Measurements from ENCODE around the gene ANKS6. TPM values are rescaled to one million over a fixed set of nuclear protein-coding genes. Genes with fewer than 3 reads are reported as not detected.

Gene ANKS6
- total and polyA plus RNA-seq, 7 donors: 2.5 to 6.2 (median 4.7) TPM

DNA sequence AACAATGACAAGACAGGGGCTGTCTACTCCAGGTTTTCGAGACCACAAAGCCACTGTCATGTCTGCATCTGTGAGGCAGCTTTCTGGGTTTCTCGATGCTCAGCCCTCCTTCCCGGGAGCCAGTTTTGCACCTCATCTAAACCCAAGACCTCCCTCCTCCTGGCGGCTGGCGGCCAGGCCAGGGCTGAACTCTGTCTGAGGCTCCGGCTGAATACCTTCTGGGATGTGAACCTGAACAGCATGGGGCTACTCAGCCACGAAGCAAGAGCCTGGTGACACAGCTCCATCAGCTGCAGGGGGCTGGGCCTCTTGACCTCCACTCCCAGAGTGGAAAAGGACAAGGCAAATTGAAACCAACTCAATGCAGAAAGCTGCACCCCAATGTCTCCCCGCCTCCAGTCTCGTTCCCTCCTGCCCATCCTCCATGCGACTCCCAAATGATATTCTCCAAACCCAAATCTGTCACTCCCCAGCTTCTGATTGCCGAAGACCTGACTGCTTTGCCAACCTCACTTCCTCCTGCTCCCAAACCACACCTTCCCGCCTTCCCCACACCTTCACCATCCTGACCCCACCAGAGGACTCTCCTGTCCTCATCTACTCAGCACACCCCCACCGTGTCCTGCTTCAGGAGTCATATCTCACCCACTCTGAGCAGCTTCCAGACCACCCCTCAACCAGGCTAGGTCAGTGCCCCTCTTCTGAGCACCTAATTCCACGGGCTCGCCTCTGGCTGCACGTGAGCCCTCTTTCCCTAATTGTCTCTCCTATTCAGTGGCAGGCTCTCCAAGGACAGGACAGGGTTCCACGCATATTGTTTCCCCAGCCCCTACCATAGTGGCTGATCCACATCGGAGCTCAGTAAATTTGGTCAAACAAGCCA lies 4.5 kb downstream of the ANKS6 start:
- 83 to 88% (median 86%) methylated on average over 18 of the region's 18 CpGs for WGBS, 3 donors
- H3K27ac ChIP-seq: no peak overlapping the region
- intact Hi-C loops (cut with DNase I): no loop called here

DNA sequence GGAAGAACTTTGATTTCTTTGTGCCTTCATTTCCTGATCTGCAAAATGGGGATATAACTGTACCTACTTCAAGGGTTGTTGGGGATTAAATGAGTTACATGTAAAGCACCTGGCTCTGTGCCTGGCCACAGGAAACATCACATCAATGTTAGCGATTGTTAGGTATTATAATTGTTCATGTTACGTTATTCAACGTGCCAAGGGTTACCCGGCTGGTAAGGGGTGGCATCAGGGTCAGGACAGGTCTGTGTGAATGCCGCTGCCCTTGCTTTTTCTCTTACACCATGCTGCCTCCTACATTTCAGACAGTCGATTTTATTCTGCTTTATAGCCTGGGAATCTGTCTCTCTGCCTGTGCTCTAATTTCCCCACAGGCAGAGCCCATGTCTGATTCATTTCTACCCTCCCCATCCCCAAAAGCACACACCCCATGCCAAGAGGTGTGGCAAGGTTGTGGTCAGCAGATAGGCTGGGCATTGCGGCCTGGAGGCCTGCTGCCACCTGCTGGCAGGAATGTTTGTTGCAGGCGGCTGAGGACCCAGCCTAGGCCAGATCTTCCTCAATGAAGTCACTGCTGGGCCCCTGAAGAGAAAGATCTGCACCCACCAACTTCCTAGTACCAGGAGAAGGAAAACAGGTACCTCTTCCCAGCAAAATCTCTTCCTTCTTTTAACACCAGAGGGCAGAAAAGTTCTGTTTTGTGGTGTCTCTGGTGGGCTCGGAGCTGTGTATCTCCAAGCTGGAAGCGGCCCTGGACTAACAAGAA lies 5.3 kb downstream of the ANKS6 start:
- peak; percentile 88 to 93 for DNase-seq
- intact Hi-C loops (cut with DNase I): no loop called here
- H3K4me1 ChIP-seq: peaks cover 11% of the 10 kb centered on the region

More for the DNA sequence above, 4.5 kb downstream of the ANKS6 start:
- no peak overlapping the region for H3K4me3 ChIP-seq
- H3K27me3 ChIP-seq (ENCODE audit: insufficient read depth in 3 of 3, low read length in 2 of 3): no peaks in the 10 kb centered on the region
- no peak for TF ChIP-seq CTCF (IDR thresholded peaks at IDR 0.05)
- no peak for DNase-seq
- no peaks in the 10 kb centered on the region for H3K9me3 ChIP-seq
- H3K4me1 ChIP-seq: peaks cover 11% of the 10 kb centered on the region
- no peak for ATAC-seq
- peaks cover 0 to 16% of the 10 kb centered on the region in 2 donors for H3K36me3 ChIP-seq (ENCODE audit: insufficient read depth in 1 of 2, low read depth in 1 of 2)

GRCh38 chr9:98790134-98790841 lies 6.1 kb downstream of the ANKS6 start:
- TF ChIP-seq CTCF (IDR thresholded peaks at IDR 0.05): no peak
- Histone ChIP-seq H3K4me1 (peaks cover 7% of the 10 kb centered on the region), H3K27ac (no peak overlapping the region), H3K4me3 (no peak overlapping the region), H3K9me3 (no peaks in the 10 kb centered on the region), H3K36me3 (ENCODE audit: insufficient read depth in 1 of 2, low read depth in 1 of 2) (peaks cover 0 to 16% of the 10 kb centered on the region in 2 donors), H3K27me3 (ENCODE audit: insufficient read depth in 3 of 3, low read length in 2 of 3) (no peaks in the 10 kb centered on the region)
- DNase-seq (no peak), ATAC-seq (no peak)
- WGBS, 3 donors: 59 to 80% (median 60%) methylated on average over 24 to 25 of the region's 25 CpGs
- intact Hi-C loops (cut with DNase I): no loop called here

More for the DNA sequence above, 5.3 kb downstream of the ANKS6 start:
- ATAC-seq: peak; percentile 95 to 98 (median 96)
- Histone ChIP-seq H3K27me3 (ENCODE audit: insufficient read depth in 3 of 3, low read length in 2 of 3) (no peaks in the 10 kb centered on the region), H3K9me3 (no peaks in the 10 kb centered on the region), H3K36me3 (ENCODE audit: insufficient read depth in 1 of 2, low read depth in 1 of 2) (peaks cover 0 to 16% of the 10 kb centered on the region in 2 donors), H3K27ac (no peak overlapping the region), H3K4me3 (no peak overlapping the region)
- peak; percentile 99 for TF ChIP-seq CTCF (IDR thresholded peaks at IDR 0.05)
- WGBS, 3 donors: 46 to 58% (median 49%) methylated on average over 10 of the region's 10 CpGs

DNA sequence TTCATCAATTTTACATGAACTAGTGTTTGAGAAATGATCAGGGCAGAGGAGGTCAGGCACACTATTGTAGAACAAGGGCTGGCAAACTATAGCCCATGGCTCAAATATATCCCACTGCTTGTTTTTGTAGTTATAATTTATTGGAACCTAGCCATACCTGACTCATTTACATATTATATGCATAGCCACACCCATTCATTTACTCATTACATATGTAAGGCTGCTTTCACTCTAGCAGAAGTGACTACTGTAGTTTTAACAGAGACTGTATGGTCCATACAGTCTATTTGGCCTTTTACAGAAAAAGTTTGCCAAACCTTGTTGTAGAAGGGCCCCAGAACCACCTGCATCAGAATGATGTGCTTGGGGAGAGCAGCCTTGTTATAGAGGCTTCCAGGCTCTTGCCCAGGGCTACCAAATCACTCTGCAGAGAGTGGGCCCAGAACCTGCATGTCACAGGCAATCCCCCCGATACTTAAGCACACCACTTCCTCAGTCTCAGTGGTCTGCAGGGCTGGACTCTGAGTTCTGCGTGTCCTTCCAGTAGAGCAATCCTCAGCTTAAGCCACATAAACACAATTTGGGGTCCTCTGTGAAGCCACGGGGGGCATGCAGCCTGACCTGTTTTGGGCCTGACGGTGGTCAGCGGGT lies 6.7 kb downstream of the ANKS6 start:
- DNase-seq (no peak), ATAC-seq (no peak)
- WGBS, 3 donors: 95 to 97% (median 97%) methylated on average over 5 of the region's 5 CpGs
- Histone ChIP-seq H3K36me3 (ENCODE audit: insufficient read depth in 1 of 2, low read depth in 1 of 2) (peaks cover 0 to 17% of the 10 kb centered on the region in 2 donors), H3K4me1 (peaks cover 3% of the 10 kb centered on the region), H3K27me3 (ENCODE audit: insufficient read depth in 3 of 3, low read length in 2 of 3) (no peaks in the 10 kb centered on the region), H3K27ac (no peak overlapping the region), H3K4me3 (no peak overlapping the region), H3K9me3 (no peaks in the 10 kb centered on the region)
- no peak for TF ChIP-seq CTCF (IDR thresholded peaks at IDR 0.05)
- intact Hi-C loops (cut with DNase I): no loop called here
